Prostate gland (tissue), 2 donors: ENCODE measurements around the gene CCDC90B. TPM values are rescaled to one million over a fixed set of nuclear protein-coding genes. Genes with fewer than 3 reads are reported as not detected.

Experiments
- DNase-seq: peaks from one replicate; pipeline ENCODE4 v3.0.0-alpha.2; 2019; ENCODE audit warnings: low spot score
- H3K27ac ChIP-seq, 2 donors: fragments of 200-600 bp; sonication (generic); 2 replicates each; pipeline ENCODE4 v1.5.1; 2017 to 2019
- H3K27me3 ChIP-seq: fragments of 200-600 bp; sonication (generic); replicated peaks from 2 replicates; pipeline ENCODE4 v1.5.1; 2019; ENCODE audit not compliant: insufficient read depth
- H3K36me3 ChIP-seq, 2 donors: fragments of 200-600 bp; sonication (generic); 1 replicate in 1 of 2; 2 replicates in 1 of 2; pipeline versions ENCODE4 v1.5.1 to v1.8.1; 2017 to 2019
- H3K4me1 ChIP-seq: fragments of 200-600 bp; sonication (generic); replicated peaks from 2 replicates; pipeline ENCODE4 v1.5.1; 2019
- H3K4me3 ChIP-seq, 2 donors: fragments of 200-600 bp; sonication (generic); 2 replicates each; pipeline ENCODE4 v1.5.1; 2017 to 2019
- H3K9me3 ChIP-seq: fragments of 200-600 bp; sonication (generic); 2 replicates; pipeline ENCODE4 v1.5.1; 2017
- POLR2A ChIP-seq: fragments of 450-650 bp; IDR thresholded peaks from one replicate; pipeline ENCODE4 v1.6.1; 2016; ENCODE audit warnings: antibody characterized with exemption, mild to moderate bottlenecking
- POLR2AphosphoS5 ChIP-seq: sonication (generic); formaldehyde crosslinking; IDR thresholded peaks from one replicate; pipeline ENCODE4 v1.6.1; 2017; ENCODE audit warnings: antibody characterized with exemption
- whole genome bisulfite sequencing: methylation state at CpG from one replicate; pipeline ENCODE4 v1.1.5; 2018; 5-methylcytosine and 5-hydroxymethylcytosine counted together
- intact Hi-C: fragments of 100-400 bp; cut with DNase I; formaldehyde crosslinking; loops from one replicate; pipeline ENCODE4 v1.14.2; 2022
- total RNA-seq, 2 donors: library from RNA; depleted of rRNA; stranded (reverse); fragments of >200 nt; gene quantifications; one replicate each; pipeline ENCODE4 v1.1.0, GENCODE V29; 2016
- TF ChIP-seq, protein P1 (sequence below), 4 experiments: fragments of 200-600 bp in 2 of 4; fragments of 450-650 bp in 2 of 4; sonication (generic) in 2 of 4; IDR thresholded peaks; 1 replicate in 3 of 4; 2 replicates in 1 of 4; pipeline ENCODE4 v1.5.1; 2016 to 2019; ENCODE audit warnings: antibody characterized with exemption in 4 of 4, mild to moderate bottlenecking in 2 of 4, moderate library complexity in 2 of 4

The CCDC90B gene
- total RNA-seq, 2 donors from 2014 or later = 43.8 to 48.2 TPM

DNA sequence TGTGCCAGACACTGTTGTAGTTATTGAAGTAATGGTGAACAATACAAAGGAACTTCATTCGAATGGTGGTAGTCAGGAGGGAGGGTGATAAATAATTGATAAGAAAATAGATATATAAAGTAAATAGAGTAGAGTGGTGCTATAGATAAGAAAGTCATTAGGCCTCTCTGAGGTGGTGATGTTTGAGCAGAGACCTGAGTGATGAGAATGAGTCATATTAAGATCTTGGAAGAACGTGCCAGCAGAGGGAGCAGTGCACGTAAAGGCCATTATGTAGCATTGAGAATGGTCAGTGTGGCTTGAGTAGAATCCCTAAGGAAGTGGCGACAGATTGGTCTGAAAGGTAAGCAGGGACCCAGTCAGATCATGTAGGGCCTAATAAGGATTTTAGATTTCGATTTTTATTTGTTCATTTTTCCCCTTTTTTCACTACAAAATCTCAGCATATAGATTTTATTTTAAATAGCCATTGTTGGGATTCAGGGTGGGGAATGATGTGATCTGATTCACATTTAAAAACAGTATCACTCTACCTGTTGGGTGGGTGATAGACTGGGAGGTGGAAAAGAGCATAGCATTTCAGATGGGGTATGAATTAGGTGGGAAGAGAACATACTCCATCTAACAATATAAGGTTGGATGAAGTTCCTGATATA, 44.7 kb downstream of the CCDC90B start:
- no peaks in the 10 kb centered on the region for H3K9me3 ChIP-seq
- peak; percentile 52 for DNase-seq
- TF ChIP-seq, protein P1, sequence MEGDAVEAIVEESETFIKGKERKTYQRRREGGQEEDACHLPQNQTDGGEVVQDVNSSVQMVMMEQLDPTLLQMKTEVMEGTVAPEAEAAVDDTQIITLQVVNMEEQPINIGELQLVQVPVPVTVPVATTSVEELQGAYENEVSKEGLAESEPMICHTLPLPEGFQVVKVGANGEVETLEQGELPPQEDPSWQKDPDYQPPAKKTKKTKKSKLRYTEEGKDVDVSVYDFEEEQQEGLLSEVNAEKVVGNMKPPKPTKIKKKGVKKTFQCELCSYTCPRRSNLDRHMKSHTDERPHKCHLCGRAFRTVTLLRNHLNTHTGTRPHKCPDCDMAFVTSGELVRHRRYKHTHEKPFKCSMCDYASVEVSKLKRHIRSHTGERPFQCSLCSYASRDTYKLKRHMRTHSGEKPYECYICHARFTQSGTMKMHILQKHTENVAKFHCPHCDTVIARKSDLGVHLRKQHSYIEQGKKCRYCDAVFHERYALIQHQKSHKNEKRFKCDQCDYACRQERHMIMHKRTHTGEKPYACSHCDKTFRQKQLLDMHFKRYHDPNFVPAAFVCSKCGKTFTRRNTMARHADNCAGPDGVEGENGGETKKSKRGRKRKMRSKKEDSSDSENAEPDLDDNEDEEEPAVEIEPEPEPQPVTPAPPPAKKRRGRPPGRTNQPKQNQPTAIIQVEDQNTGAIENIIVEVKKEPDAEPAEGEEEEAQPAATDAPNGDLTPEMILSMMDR (IDR thresholded peaks at IDR 0.05) = peak in 3 of 4 experiments; percentile 46 to 53 (median 47)
- TF ChIP-seq POLR2AphosphoS5 (peak; percentile 21), POLR2A (no peak)
- H3K27me3 ChIP-seq = no peaks in the 10 kb centered on the region
- H3K27ac ChIP-seq = no peak overlapping the region
- no peaks in the 10 kb centered on the region for H3K4me1 ChIP-seq
- intact Hi-C loops = loop anchor here (10.0 kb wide), 1 partner anchor 517 kb away; no protein-coding TSS in a partner anchor
- H3K36me3 ChIP-seq = no peaks in the 10 kb centered on the region
- WGBS = 20% methylated on average over 5 of the region's 5 CpGs
- H3K4me3 ChIP-seq = no peak overlapping the region

DNA sequence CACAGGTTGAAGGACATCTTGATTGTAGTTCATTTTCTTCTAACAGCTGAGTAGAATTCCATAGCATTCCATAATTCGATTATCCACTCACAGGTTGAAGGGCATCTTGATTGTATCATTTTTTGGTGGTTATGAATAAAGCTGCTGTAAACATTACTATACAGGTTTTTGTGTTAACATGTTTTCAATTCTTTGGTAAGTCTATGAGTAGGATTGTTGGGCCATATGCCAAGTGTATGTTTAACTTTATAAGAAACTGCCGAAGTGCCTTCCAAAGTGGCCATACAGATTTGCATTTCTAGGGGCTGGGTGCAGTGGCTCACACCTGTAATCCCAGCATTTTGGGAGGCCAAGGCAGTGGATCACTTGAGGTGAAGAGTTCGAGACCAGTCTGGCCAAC, 48.1 kb downstream of the CCDC90B start:
- no peaks in the 10 kb centered on the region for H3K4me1 ChIP-seq
- TF ChIP-seq POLR2A (no peak), POLR2AphosphoS5 (no peak)
- TF ChIP-seq, protein P1 (IDR thresholded peaks at IDR 0.05) = no peak
- WGBS = 47% methylated on average over 3 of the region's 3 CpGs

DNA sequence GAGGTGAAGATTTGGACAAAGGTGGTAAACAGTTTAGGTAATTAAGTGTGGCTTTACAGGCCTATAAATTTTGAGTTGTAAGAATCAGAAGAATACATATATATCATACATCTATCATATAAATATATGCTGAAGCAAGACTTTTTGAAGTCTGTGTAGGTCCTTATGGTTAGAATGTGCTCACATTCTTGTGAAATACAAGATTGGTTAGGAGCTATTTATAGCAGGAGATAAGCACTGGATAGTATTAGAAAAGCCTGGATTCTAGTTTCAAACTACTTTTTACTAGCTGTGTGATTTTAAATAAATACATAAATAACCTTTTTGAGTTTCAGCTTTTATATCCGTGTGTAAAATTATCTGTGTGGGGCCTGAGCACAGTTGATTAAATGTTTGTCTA, 50.3 kb downstream of the CCDC90B start:
- intact Hi-C loops = no loop called here
- 28% methylated on average over 1 of the region's 1 CpG for WGBS
- no peak for DNase-seq
- no peaks in the 10 kb centered on the region for H3K27me3 ChIP-seq
- H3K9me3 ChIP-seq = no peaks in the 10 kb centered on the region
- no peak overlapping the region for H3K4me3 ChIP-seq
- H3K36me3 ChIP-seq = no peaks in the 10 kb centered on the region
- no peak overlapping the region for H3K27ac ChIP-seq
- no peaks in the 10 kb centered on the region for H3K4me1 ChIP-seq
- TF ChIP-seq POLR2AphosphoS5 = no peak
- TF ChIP-seq, protein P1 (IDR thresholded peaks at IDR 0.05) = no peak
- TF ChIP-seq POLR2A = no peak

More for the DNA sequence above, 48.1 kb downstream of the CCDC90B start:
- H3K27me3 ChIP-seq = no peaks in the 10 kb centered on the region
- no peaks in the 10 kb centered on the region for H3K36me3 ChIP-seq
- H3K27ac ChIP-seq = no peak overlapping the region
- intact Hi-C loops = no loop called here
- no peak overlapping the region for H3K4me3 ChIP-seq
- DNase-seq = no peak
- no peaks in the 10 kb centered on the region for H3K9me3 ChIP-seq

DNA sequence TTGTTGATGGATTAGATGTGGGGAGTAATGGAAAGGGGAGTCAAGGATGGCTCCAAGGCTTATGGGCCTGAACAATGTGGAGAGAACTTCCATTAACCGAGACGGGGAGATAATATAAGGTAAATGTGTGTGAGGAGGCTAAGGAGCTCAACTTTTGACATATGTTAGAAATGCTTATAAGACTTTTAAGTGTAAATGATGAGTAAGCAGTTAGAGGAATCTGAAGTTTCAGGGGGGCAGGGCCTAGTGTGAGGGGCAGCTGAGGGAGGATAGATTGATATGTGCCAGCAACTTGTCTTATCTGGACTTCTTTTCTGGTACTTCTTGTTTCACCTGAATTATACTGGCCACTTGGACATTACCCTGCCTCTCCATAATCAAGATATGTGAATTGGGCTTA, 62.7 kb downstream of the CCDC90B start:
- DNase-seq = no peak
- Histone ChIP-seq H3K27ac (no peak overlapping the region), H3K27me3 (no peaks in the 10 kb centered on the region), H3K36me3 (no peaks in the 10 kb centered on the region), H3K4me3 (no peak overlapping the region), H3K4me1 (no peaks in the 10 kb centered on the region), H3K9me3 (no peaks in the 10 kb centered on the region)
- intact Hi-C loops = no loop called here
- 95% methylated on average over 2 of the region's 2 CpGs for WGBS
- TF ChIP-seq POLR2AphosphoS5 (no peak), POLR2A (no peak)
- TF ChIP-seq, protein P1 (IDR thresholded peaks at IDR 0.05) = no peak

DNA sequence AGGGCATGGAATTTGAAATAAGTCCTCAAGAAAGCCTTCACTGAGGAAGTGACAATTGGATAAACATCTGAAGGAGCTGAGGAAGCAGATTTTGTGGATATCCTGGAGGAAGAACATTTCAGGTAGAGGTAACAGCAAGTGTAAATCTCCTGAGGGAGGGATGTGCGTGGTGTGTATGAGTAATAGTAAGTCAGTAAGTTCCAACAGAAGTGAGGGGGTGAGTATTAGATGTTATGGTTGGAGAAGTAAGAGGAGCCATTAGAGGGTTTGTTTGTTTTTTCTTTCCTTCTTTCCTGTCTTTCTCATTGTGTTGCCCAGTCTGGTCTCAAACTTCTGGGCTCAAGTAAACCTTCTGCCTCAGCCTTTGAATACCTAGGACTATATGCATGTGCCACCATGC, 63.7 kb downstream of the CCDC90B start:
- Histone ChIP-seq H3K27me3 (no peaks in the 10 kb centered on the region), H3K36me3 (no peaks in the 10 kb centered on the region), H3K4me1 (no peaks in the 10 kb centered on the region), H3K4me3 (no peak overlapping the region), H3K9me3 (no peaks in the 10 kb centered on the region), H3K27ac (no peak overlapping the region)
- WGBS = 97% methylated on average over 1 of the region's 1 CpG
- no peak for DNase-seq
- TF ChIP-seq POLR2A (no peak), POLR2AphosphoS5 (no peak)
- TF ChIP-seq, protein P1 (IDR thresholded peaks at IDR 0.05) = no peak
- intact Hi-C loops = no loop called here
